ENCODE measurements around the gene KLHL14.

Gene KLHL14

DNA sequence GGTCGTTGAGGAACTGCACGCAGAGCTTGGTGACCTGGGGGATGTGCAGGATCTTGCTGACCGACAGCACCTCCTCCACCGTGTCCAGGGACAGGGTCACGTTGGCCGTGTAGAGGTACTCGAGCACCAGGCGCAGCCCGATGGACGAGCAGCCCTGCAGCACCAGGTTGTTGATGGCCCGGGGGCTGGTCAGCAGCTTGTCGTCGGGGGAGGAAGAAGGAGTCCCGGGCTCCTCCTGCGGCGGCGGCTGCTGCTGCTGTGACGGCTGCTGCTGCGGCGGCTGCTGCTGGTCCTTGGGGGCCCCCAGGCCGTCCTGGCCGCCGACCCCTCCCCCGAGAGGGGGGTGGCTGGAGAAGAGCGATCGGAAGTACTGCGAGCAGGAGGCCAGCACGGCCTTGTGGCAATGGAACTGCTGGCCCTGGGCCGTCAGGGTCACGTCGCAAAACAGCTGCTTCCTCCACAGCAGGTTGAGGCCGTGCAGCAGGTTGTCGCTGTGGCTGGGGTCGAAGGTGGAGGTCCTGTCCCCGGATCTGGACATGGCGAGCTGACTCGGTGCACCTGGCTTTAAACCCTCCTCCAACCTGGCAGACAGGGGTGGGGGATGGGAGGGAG lies 2.7 kb downstream of the KLHL14 start:
- no peak for DNase-seq

DNA sequence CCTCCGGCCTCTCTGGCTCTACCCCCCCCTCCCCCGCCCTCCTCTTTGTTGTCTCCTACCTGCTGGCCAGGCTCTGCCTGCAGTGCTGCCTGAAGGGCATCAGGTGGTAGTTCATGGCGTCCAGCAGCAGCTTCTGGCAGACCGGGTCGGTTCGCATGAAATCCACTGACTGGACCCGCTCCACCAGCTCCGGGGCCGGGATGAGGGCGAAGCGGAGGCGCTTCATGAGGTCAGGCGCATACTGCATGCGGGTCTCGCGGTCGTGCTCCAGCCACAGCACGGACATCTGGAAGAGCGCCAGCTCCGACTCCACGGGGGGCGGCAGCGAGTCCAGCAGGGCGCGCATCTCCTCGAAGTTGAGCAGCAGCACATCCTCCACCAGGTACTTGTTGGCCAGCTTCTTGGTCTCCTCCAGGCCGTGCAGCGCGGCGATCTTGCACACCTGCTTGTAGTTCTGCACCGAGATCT lies 3.2 kb downstream of the KLHL14 start:
- no peak for DNase-seq

DNA sequence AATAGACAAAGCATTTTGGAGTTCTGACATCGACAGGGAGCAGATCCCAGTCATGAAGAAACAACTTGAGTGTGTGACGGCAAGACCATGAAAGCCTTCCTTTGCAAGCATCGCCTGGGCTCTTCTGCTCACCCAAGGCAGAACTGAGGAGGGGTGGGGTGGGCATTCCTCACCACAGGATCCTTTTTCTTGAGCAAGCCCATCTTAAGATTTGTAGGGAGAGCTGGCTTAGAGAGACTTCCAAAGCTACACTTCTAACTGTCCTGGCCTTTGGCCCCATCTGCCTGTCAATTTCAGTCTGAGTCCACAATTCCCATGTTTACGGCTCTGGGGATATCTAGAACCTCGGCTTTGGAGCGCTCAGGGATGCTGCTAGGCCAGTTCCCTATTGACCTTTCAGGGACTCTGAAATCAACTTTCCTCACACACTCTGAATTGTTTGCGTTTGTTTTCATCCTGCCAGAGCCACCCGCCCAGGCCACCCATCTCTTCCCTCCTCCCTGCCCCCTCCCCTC lies 3.7 kb downstream of the KLHL14 start:
- DNase-seq = no peak

DNA sequence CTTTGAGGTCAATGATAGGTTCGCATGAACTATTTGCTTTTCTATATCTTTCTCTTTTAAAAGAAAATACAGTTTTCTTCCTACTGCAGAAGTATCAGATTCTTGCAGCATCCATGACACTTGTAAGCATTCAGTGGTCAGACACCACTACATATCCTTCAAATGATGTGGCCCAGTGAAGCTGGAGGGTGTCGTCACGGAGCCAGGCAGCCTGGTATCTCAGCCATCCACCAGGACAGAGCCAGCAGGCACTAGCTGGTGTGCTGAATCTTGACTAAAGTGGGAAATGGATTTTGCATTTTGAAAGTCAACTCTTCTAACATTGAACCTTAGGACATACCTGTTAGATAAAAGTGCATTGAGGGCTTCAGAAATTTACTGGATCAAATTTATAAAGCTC lies 5.4 kb downstream of the KLHL14 start:
- no peak for DNase-seq

DNA sequence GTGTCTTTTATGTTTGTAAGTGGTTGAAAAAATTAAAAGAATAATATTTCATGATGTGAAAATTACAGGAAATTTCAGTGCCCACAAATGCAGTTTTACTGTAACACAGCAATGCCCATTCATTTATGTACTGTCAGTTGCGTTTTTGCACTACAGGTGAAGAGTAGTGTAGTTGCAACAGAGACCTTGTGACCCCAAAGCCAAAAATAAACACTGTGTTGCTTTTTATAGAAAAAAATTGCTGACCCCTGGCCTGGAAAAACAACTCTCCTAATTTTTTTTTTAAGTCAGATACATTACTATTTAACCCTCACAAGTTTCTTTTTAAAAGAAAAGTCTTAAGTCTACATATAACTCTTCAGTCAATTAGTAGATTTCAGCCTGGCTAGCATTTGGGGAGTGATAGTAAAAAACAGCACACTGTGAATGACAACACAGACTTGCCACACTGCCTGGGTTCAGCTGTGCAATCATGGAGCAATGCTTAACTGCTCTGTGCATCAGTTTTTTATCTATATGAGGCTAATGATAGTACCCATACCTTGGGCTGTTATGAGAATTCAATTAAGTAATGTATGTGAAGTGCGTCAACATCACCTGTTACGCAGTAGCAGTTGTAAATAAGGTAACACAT lies 8.1 kb downstream of the KLHL14 start:
- no peak for DNase-seq

DNA sequence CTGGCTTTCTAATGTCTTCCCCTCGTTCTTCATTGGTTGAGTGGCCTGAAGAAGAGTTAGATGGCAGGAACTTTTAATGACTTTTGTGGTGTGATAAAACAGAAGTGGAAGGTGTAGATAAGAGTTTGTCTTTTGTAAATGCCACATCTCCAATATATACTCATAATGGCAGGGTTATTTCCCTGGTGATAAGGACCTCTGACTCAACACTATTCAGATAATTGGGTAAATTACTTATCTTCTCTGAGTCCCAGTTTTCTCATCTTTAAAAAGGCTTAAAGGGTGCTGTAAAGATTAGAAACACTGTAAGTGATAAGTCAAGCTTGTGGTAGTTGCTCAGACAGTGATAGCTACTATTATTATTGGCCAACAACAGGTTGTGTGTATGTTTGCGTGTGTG lies 9.5 kb downstream of the KLHL14 start:
- DNase-seq = no peak

DNA sequence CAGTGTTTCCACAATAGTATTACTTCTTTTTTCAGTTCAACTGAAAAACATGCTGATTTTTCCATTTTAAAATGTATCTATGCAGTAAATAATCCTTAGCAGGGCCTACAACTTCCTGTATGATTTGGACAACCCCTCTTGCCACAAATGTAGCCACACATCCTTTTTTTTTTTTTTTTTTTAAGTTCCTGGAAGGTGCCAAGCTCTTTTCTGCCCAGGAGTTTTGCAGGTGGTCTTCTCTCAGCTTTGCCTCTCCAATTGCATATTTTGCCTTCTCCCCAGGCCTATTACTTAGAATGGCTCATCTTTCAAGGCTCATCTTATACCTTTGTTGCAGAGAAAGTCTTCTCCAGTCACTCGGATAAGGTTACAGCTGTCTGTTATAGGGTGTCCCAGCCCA lies 11.6 kb downstream of the KLHL14 start:
- DNase-seq = no peak

DNA sequence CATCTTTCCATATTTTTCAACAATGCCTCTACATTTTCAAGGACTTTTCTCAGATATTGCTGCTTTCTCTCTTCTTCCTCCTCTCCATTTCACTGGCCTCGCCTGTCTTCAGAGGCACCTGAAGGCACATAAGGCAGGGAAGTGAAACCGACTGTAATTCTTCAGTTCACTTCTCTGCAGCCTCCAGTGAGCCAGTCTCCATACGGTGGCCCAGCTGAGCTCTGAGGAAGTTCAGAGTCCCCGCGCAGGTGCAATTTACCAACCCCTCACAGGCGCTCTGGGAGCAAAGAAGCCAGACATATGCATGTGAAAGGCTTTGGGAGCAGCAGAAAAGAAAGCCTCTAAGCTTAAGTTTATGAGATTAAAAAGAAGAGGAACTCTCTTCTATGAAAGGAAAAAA lies 12.4 kb downstream of the KLHL14 start:
- no peak for DNase-seq

DNA sequence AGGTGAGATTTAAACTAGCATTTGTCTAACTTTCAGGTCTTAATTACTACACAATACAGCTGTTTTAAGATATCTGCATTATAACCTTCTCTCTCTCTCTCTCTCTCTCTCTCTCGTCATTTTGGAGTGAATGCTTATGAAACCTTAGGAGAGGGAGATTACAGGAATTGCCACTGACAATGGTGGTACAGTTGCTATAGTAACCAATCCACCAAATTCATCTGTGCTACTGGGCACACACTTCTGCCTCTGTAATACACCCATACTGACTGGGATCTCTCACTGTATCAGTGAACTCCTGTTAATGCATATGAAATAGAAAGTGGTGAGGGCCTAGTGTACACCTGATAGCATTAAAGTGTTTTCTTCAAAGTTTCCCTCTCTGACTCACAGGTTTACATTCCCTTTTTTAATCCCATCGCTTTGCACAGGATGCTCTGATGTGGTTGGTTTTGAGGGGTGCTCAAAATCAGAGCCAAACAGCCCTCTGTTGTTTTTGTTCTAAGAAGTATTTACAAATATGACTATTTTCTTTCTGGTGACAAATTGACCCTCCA lies 13.1 kb downstream of the KLHL14 start:
- no peak for DNase-seq

DNA sequence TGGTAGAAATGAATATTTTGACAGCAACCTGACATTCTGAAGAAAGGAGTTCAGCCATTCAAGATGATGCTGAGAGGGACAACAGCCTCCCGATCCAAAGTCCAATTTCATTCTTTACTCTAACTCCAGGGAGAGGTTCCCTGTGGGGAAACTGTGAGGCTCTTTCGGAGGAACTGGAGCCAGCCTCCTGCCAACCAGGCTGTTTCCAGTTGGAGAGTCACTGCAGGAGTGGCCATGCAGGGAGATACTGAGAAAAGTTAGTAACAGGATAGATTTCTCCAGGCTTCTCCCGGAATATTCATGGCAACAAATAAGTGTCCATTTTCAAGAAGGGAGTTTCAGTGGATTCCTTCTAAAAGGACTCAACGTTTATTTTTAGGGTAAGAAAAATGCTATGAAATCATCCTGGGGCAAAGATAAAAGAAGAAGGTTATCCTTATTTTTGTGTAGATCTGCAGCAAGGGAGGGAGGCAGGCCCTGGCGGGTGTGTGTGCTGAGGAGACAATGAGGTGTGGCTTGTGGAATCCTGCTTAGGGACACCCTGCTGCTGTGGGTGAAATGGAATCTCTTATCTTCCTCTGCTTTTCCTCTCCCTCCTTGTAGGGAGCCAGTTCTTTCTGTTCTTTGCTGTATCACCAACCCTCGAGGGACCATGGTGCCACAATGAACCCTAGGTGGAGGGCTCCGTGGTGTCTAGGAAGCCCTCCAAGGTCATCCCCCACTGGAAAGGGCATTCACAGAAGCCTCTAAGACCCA lies 18.1 kb downstream of the KLHL14 start:
- no peak for DNase-seq

DNA sequence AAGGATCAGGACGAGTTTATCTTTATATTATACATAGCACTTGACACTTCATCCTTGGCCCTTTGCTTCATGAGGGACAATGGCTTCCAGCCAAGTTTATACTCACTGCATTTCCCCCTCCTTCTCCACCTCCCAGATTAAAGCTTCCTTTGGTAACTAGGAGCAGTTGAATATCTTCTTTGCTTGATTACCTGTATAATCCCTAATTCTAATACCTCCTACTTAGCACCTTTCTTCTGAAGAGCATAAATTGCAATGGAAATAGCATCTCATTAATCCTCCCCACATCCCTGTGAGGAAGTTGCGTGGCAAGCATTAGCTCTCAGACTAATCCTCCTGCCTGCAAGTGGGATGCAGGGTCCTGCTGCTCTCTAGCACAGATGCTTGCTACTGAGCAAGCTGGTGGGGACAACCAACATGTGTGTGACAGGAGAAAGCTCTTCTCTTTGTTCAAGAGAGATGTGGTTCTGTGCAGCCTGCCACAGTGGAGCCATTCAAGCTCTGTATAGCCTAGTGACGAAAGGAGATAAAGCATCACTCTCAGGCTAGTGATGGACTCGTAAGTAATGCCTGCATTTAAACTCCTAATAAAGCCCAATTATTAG lies 19.1 kb downstream of the KLHL14 start:
- no peak for DNase-seq

DNA sequence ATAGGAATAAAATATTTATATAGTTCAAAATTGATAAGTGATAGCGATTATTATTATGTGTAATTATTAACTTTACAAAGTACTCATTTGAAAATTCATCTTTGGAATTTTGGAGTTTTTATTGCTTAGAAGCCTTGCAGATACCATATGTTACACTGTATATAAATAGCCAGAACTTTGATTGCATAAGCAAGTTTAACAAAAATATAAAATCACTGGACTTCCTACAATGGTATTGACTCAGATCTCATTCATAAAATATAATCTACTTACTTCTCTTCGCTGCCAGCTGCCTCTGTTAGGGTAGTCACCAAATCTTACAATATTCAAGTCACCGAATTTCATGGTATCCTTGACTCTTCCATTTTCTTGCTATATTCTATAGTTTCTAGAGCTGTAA lies 22.5 kb downstream of the KLHL14 start:
- no peak for DNase-seq

DNA sequence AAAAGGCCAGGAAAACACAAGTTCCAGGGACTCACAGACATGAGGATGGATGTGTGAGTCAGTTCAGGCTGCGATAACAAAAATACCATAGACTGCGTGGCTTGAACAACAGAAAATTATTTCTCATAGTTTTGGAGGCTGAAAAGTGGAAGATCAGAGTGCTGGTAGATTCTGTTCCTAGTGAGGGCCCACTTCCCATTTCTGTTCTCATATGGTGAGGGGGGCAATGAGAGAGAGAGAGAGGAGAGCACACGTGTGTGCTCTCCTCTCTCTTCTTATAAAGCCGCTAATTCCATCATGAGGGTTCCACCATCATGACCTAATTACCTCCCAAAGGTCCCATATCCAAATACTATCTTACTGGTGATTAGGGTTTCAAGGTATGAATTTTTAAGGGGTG lies 23.0 kb downstream of the KLHL14 start:
- DNase-seq = no peak

DNA sequence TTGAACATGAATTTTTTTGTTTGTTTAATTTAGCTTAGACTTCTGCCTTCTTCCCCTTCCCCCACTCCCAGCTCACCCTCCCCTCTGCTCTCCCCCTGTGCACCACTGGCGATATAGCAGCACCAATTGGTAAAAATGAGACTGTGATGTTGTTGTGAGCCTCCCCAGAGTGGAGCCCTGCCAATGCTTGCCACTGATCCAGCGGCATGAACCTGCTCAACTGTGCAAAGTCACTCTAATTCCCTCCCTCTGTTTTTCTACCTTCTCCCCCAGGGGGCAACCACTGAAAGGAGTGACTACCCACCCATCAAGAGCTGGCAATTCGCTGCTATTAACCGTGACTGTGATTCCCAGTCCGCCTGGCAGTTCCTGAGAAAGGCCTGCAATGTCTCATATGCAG lies 30.2 kb downstream of the KLHL14 start:
- DNase-seq = no peak

DNA sequence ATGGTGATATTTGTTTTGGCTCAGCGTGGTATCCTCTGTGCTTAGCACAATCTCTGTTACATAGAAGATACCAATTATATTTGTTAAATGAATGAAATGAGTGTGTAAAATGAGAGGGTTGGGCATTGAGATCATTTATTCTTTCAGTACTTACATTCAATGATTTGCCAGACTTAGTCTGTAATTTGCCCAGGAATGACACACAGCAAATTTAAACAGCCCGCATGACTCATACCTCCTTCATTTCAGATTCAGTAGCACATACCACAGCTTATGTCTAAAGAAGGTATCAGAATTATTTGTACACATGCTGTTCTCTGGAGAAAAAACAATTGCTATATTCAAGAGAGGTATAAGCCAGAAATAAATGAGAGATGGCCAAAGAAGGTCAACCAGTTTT lies 37.0 kb downstream of the KLHL14 start:
- DNase-seq = no peak

DNA sequence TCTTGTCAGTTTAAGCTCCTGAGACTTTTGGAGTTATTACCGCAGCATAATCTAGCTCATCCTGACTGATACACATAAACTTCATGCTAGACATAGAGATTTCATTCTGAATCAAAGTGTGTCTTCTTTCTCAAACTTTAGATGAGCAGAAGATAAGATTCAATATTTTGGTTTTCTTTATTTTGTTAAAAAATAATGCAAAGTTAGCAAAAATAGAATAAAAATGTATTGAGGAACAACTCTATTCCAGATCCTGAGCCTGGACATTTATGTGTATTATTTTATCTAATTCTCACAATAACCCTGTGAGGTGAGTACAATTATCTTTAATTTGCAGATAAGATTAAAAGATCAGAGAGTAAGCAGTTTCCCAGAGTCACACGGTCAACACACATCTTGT lies 38.4 kb downstream of the KLHL14 start:
- DNase-seq = no peak

DNA sequence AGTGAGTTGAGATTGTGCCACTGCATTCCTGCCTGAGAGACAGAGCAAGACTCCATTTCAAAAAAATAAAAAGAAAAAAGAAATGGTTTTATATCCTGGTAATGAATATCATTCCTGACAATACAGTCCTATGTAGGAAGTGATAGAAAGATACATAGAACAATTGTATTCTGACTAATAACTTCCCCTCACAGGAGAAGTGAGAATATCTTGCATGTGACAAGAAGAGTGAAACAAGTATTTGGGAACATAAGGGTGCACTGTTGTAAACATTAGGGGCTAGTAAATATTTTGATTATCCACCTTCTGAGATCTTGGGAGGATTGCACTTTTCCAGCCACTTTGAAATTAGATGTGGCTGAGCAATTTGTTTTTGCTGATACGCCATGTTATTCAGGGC lies 40.7 kb downstream of the KLHL14 start:
- DNase-seq = no peak

DNA sequence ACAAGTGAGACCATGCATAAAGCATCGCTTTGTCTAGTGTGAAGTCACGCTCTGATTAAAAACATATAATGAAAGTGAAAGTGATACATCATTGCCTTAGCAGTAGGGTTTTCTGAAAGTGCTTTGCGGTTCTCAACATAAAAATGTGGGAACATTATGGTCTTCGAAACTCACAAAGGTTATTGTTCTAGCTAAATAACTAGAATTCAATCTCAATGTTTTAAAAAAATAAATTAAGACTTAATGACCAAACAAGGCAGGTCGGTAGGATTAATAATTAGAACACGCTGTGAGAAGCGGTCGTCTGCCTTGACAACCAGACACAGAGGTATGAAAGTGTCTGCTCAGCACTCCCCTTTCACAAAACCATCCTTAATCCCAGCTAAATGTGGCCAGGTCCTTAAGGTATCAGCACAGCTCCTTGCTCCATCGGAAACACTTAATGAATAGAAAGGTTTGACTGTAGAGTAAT lies 42.2 kb downstream of the KLHL14 start:
- DNase-seq = no peak

DNA sequence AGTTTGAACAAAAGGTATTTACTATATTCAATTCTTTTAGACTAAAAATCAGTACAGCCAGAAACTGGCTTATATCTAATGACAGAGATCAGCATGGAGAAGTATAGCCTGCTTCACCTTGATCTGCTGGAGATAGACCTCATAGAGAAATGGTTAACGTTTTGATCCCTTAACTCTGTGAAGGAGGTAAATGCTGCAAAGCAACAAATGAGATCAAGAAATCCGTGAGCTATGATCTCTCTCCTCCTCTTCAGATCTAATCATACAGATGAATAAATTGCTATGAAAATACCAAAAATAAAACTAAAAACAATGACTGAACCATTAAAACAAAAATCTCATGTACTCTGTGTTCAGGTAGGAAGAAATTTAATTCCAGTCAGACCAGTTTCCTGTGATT lies 42.8 kb downstream of the KLHL14 start:
- no peak for DNase-seq

DNA sequence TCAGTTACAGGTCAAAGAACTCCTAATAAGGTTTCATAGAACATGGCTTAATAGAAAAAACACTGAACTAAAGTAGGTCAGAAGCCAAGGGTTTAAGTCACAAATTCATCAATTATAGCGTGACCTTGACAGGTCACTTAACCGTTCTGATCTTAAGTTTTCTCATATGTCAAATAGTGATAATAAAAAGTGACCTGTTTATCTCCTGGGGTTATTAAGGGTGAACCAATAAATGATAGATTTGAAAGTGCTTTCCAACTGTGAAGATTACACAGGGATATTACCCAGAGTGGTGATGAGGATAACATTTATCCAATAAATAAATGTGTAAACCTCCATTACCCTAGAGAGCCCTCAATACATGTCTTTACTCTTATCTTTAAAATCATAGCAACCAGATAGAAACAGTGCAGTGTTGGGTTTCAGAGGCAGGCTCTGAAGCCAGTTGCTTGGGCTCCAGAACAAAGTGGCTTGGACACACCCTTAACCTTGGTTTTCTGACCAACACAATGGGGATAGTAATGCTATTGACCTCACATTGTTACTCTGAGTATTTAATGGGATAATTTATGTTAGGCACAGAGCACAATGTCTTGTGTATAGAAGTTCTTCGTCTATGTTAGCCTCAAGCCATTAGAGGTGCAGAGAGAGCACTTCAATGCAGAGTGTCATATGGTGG lies 48.6 kb downstream of the KLHL14 start:
- DNase-seq = no peak

DNA sequence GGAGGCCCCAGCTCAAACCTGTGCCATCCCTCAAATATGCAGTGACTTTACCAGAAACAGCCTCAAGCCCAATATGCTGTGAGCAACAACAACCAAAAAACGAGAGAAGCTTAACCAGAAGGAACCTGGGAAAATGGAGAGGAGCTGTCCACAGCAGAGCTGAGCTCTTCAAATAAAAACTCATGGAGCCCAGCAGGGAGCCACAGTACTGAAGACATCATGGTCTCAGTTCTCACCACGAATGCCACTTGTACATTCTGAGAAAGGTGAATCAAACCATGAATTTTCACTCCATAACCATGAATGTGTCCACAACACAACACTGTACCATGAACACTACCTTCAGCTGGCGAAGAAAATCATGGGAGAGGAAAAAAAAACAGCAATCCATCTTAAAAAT lies 50.5 kb downstream of the KLHL14 start:
- DNase-seq = no peak

DNA sequence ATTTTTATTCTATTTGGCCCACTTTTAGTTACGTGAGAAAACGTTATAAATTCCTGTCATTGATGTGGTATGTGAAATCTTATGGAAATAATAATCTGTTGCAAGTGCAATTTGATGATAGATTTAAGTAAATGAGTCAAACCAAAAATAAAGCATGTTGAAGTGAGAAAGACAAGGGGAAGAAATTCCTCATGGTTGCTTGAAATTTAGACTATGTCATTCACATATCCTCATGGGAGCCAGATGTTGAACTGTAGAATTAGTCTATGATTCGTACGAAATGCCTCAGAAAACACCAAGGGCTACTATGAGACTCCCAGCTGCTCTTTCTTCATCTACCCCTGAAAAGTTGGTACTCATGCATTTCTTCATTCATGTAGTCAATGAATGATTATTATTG lies 55.7 kb downstream of the KLHL14 start:
- no peak for DNase-seq
